IPS-18c (cell line): ENCODE results near the gene RNU2-63P.
"Not testable (repeated sequence)": the region's sequence is repeated elsewhere in the genome, so short reads cannot be mapped to it uniquely, and the experiment has no call there.

Experiments used
- H3K4me3 ChIP-seq: 2 replicates; pipeline ENCODE4 v1.7.0; 2013; ENCODE audit warnings: low read depth, mild to moderate bottlenecking, low read length, moderate library complexity; ENCODE audit not compliant: insufficient read depth
- H3K9me3 ChIP-seq: one replicate; pipeline ENCODE4 v1.6.1; 2013; ENCODE audit warnings: mild to moderate bottlenecking, low read length, moderate library complexity; ENCODE audit not compliant: control insufficient read depth, insufficient read depth

Gene RNU2-63P

DNA sequence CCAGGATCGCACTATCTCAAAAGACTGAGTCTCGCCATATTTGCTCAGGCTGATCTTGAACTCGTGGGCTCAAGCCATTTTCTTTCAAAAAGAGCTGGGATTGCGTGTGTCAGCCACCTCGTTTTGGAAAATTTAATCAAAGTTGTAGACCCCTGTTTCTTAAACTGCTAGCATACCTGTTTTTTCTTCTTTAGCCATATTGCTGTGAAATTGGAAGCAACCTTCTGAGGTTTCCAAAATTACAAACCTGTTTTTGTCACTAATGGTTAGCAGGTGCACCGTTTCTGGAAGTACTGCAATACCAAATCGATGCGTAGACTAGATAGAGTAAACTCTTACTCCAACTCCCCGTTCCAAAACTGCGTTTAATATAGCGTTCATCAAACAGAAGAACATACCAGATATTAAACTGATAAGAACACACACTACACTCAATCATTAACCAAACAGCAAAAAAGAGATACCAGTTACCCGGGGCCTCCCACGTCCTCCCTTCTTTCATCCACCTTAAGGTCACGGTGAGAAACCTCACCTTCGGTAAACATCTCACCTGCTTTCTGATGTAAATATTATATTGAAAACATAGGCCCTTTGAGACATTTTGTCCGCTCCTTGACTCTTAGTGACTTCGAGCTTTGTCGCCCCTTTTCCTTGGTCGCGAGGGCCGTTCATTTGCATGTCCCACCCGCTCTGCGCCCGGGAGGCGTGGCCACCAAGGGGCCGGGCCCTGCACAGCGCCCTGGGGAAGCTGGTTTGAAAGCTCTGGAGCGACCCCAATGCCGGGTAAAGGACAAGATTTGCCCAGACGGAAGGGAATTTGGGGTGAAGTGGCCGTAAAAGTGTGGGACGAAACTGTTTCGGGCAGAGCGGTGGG lies at the start of gene RNU2-63P:
TSS of gene RNU2-63P (minus strand) at position 462 of the 874 bp plus-strand sequence.
- no peaks in the 10 kb centered on the region for H3K9me3 ChIP-seq
- H3K4me3 ChIP-seq, result peak within 1 kb of the TSS; percentile 75

DNA sequence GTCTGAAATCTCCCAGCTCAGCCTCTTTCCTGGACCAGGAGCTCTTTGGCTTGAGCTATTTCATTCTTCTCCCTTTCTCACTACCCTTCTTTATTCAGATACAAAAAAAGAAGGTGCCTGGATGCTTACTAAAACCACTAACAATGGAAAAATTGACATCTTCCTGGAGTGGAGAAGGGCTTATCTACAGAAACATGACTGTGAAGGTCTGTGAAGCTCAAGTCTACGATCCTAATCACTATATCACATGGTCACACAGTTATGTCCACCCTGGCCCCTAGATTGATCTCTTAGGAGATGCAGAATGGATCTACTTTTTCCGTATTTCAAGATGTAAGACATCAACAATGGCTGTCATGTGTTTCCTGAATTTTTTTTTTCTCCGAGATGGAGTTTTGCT lies 44.9 kb upstream of the RNU2-63P start:
- H3K4me3 ChIP-seq, result no peak overlapping the region
- H3K9me3 ChIP-seq, result no peaks in the 10 kb centered on the region

DNA sequence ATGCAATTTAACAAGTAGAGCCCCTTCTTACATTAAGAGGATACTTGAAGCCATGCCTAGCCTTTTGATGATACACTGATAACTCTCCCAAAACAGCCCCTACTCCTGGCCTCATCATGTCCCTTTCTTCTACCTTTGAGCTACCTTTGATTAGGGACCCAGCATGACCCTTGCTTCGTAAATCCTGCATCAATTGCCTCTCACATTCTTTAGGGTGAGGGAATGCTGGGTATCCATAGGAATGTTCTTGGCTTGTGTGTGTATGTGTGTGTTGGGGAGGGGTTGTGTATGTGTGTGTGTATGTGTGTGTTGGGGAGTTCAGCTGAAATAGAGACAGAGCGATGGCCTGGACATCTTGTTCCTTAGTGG lies 44.5 kb upstream of the RNU2-63P start:
- no peak overlapping the region for H3K4me3 ChIP-seq
- no peaks in the 10 kb centered on the region for H3K9me3 ChIP-seq

DNA sequence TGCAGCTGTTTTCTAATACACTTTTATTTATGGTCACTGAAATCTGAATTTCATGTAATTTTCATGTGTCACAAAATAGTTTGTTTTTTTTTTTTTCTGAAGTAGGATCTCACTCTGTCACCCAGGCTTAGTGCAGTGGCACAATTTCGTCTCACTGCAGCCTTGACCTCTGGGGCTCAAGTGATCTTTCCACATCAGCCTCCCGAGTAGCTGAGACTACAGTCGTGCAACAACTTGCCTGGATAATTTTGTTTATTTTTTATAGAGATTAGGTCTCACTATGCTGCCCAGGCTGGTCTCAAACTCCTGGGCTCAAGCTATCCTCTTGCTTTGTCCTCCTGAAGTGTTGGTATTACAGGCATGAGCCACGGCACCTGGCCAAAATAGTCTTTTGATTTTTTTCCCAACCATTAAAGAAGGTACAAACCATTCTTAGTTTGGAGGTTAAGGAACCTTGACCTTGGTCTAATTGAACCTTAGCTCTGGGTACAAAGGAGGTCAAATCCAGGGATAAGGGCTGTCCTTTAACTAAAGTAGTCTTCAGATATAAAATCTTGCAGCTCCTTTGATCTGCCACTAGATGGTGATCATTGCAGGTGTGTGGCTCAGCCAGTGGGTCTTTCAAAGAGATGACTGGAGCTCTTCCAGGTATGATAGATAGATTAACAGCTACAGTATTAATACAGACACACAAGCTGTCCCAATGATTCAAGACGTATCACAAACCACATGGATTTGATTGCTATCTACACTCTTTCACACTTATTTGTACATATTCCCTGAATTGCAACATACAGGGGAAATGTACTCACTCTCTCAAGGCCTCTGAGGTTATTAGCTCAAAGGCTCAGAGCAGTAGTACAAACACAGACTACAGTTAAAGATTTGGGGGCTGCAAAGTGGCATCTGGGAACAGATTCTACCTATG lies 43.9 kb upstream of the RNU2-63P start:
- Histone ChIP-seq H3K4me3 (no peak overlapping the region), H3K9me3 (no peaks in the 10 kb centered on the region)

DNA sequence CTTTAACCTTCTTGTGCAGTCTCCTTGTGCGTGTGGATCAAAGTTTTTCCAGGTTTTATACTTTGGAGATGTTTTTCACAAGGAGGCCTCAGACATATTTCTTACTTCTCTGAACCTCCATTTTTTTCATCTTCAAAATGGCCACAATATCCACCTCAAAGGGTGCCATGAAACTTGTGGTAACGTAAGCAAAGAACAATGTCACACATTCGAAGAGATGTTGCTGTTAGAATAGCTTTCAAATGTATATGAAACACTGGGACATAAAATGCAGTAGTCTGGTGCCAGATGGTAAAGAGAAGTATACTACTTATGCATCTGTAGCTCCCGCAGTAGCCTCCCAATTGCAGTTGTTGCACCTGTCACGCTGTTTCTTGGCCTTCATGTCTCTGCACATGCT lies 41.8 kb upstream of the RNU2-63P start:
- Histone ChIP-seq H3K4me3 (no peak overlapping the region), H3K9me3 (no peaks in the 10 kb centered on the region)

DNA sequence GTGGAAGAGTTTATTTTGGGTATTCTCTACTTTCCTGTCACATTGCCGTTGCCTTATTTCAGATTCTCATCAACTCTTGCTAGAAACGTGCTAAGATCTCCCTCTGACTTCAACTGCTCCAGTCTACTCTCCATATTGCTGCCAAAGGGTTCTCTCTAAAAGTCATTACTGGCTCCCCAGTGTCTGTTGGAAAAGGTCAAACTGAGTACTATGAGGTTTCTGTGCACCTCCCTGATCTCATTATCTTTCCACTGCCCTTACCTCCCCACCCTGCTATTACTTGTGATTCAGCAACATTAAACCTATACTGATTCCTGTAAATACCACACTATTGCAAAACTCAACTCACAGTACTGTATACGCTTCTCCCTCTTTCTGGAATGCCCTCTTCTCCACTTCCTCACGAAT lies 41.1 kb upstream of the RNU2-63P start:
- H3K4me3 ChIP-seq, result no peak overlapping the region
- no peaks in the 10 kb centered on the region for H3K9me3 ChIP-seq

DNA sequence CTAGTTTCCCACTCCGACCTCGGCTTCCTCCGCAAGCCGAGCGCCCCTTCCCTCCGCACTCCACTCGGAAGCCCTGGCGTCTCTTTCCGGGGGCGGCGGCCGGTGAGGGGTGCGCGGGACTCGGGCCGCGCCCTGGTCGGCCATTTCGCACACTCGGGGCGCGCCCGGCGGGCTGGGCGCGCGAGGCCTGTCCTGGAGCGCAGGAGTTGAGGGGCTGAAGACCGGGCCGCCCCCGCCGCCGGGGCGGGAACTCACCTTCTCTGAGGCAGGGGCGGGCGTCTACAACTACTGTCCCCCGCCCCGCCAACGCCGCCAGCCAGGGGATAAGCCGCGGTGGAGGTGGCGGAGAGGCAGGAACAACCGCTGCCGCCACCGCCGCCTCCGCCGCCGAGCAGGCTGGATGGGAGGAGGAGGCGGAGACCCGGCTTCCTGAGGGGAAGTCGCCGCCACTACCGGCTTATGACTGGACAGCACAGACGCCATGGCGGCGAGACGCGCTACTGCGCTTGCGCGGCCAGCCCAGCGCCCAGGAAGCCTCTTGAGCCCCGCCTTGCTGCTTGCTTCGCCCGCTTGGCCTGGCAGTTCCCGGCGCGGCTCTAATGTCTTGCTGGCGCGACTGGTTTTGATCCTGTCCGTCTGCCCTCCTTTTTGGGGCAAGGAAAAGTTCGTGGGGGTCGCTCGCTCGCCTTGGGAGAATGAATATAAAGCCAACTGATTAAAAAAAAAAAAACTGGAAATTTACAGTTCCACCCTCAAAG lies 39.2 kb upstream of the RNU2-63P start, which contains the start of gene KRCC1:
TSS of gene KRCC1 (minus strand) at position 413 of the 758 bp plus-strand sequence. CDS start 27,220 bp downstream, outside the sequence.
- Histone ChIP-seq H3K4me3 (peak within 1 kb of the TSS; percentile 64), H3K9me3 (no peaks in the 10 kb centered on the region)

DNA sequence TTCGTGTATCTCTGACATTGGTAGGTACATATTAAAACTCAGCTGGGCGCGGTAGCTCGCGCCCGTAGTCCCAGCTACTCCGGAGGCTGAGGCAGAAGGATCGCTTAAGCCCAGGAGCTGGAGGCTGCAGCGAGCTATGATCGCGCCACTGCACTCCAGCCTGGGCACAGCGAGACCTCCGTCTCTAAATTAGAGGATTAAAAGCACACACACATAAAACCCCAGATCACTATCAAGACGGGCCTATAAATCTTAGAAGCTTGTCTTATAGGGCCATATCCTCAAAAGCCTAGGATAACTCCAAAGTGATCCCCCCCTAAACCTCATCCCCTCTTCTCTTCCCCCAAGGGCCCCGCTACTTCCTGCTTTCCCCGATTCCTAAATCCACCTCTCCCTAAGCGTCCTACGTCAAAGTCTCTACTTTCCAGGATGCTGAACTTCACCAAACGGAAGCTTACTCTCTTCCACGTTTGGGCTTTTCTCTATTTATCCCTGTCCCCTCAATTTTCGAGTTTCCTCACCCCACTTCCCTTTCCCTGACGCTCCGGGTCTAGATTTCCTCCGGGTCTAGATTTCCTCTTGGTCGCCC lies 38.5 kb upstream of the RNU2-63P start:
- H3K9me3 ChIP-seq, result no peaks in the 10 kb centered on the region
- H3K4me3 ChIP-seq, result peak overlapping the region; percentile 64

DNA sequence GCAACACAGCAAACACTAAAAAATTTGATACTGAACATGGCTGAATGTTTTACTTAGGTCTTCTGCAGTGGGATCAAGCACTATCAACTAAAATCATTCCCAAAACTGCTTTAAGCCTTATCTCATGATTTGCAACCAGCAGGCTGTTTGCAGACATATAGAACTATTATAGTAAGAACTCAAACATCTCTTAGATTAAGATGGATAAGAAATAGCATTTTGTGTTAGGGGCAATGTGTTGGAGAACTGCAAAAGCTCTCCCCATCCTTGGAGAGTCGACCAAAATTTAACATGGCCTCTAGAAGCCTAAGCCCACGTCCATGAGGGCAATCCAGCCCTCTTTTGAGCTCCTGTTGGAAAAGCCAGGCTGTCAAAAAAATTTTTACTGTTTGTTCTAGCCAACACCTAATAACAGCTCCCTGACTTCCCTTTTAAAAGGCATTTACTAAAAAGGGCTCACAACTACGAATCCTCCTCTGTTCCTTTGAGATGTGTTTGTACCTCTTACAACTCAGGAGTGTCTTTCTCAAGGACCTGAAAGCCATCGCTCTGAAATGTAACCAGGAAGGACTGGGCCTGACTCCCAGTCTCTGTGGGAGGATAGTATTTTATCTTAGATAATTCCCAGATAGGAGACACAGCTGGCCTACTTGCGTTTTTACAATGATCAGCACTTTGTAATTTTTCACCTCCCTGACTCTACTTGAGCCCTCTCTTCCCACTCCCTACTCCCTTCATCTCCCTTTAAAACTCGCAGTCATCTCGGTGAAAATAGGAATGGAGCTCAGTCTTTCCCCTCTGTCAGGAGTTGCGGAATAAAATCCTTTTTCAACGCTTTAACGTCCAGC lies 37.8 kb upstream of the RNU2-63P start:
- Histone ChIP-seq H3K4me3 (peak overlapping the region; percentile 64), H3K9me3 (no peaks in the 10 kb centered on the region)

DNA sequence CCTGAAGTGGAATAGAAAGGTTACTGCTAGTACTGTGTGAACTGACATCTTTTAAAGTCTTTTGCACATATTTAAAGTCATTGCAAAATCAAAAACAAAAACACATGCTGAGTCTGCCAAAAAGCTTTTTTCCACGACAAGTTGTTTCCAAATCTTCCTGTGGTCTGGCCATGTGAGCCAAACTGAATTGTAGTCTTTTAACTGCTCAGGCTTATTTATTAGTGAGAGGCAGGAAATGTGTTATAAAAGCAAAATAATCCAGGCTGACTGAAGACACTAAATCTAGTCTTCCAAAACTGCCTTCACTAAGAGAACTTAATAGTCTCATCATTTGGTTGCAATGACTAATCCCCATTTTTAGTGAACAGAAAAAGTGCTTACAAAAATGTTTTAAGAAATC lies 36.9 kb upstream of the RNU2-63P start:
- no peaks in the 10 kb centered on the region for H3K9me3 ChIP-seq
- no peak overlapping the region for H3K4me3 ChIP-seq

DNA sequence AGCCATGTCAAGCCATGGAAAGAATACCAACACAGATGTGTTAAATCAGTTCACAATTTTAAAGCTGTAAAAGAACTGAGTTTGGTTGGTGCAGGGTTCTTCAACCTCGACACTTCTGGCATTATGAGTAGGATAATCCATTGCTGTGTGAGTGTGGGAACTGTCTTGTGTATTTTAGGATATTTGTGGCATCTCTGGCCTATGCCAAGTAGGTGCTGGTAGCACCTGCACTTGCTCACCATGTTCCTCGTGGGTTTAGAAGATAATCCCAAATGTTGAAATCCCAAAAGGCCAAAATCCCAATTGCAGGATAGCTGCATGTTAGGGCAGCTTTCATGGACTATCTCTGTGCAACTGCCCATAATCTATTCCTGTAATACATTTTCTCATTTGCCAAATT lies 35.4 kb upstream of the RNU2-63P start:
- Histone ChIP-seq H3K9me3 (no peaks in the 10 kb centered on the region), H3K4me3 (no peak overlapping the region)

DNA sequence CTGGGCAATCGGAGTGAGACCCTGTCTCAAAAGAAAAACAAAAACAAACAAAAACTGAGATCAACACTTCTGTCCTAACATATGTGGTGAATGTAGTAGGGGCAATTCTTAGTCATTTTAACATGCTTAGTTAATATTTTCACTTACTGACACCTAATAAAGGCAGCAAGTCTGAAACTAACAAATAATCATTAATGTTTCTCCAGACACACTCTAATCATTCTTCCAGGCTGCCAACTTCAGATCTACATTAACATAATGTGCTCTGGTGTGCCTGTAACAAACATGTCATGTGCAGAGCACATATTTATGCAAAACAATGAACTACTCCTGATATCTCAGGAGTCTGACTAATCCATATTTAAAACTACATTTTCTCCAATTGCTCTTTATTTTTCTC lies 33.3 kb upstream of the RNU2-63P start:
- H3K9me3 ChIP-seq, result no peaks in the 10 kb centered on the region
- H3K4me3 ChIP-seq, result no peak overlapping the region

DNA sequence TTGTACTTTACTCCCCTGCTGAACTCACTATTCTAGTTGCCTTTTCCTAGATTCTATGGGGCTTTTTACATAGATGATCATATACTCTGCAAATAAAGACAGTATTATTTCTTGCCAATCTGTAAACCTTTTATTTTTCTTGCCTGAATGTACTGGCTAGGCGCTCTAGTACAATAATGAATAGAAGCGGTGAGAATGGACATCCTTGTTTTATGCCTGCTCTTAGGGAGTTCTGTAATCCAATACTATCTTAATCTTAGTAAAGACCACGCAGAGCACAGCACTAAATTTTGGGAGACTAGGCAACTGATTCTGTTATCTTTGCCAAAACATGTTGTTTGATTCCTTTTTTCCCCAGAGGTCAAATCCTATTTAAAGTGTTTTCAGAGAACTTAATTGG lies 32.2 kb upstream of the RNU2-63P start:
- Histone ChIP-seq H3K9me3 (no peaks in the 10 kb centered on the region), H3K4me3 (no peak overlapping the region)

DNA sequence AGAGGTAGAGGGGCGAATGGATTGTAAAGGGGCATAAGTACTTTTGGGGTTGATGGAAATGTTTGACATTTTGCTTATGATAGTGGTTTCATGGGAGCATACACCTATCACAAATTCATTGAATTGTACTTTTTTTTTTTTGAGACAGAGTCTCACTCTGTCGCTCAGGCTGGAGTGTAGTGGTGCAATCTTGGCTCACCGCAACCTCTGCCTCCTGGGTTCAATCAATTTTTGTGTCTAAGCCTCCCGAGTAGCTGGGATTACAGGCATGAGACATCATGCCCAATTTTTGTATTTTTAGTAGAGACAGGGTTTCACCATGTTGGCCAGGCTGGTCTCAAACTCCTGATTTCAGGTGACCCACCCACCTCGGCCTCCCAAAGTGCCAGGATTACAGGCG lies 29.2 kb upstream of the RNU2-63P start:
- H3K9me3 ChIP-seq, H3K4me3 ChIP-seq: not testable (repeated sequence)

DNA sequence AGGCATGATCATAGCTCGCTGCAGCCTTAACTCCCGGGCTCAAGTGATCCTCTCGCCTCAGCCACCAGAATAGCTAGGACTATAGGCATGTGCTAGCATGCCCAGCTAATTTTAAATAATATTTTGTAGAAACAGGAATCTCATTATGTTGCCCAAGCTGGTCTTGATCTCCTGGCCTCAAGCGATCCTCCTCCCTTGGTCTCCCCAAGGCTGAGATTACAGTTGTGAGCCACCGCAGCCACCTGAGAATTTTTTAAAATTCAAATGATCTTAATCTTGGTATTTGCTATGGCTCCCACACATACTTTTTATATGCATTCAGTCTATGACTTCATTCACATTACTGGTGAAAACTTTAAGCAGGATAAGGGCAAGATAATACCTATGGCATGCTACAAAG lies 26.1 kb upstream of the RNU2-63P start:
- Histone ChIP-seq H3K4me3 (no peak overlapping the region), H3K9me3 (no peaks in the 10 kb centered on the region)
